ENCODE data around the gene GLIS1. TPM values are rescaled to one million over a fixed set of nuclear protein-coding genes. Genes with fewer than 3 reads are reported as not detected.
A peak's percentile ranks its signal among the peaks of the same experiment; 100 is the strongest.
"Not testable (repeated sequence)": the region's sequence is repeated elsewhere in the genome, so short reads cannot be mapped to it uniquely, and the experiment has no call there.

The GLIS1 gene
- total RNA-seq, 1 donor, result 2.9 TPM

DNA sequence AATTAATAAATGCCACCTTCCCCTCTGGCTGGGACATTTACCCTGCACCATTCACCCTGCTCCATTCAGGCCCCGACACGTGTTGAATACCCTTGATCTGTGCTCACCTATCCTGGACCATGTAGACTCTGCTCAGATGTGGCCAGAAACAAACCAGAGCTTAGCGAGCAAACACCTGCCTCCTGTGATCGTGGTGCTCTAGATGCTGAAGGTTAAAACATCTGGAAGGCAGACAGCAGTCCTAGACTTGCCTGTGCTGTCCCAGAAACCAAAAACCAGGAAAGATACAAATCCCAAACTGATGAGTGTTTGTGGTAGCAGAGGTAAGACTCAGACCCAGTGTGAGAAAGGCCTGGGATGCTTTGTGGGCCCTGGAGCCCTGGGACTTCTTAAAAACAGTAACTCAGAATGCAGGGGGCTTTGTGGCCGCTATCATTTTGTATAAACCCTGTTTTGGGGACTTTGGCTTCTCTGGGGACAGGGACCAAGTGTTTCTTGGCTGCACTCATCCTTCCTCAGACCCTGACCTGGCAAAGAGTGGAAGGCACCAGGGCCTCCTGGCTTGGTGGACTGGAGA lies 180.1 kb downstream of the GLIS1 start:
- no peak for TF ChIP-seq CTCF (IDR thresholded peaks at IDR 0.05; ENCODE audit: extremely low read depth, low read depth, low read length)
- no peak for DNase-seq (ENCODE audit: insufficient read length, low spot score, missing footprints)
- Histone ChIP-seq H2AFZ (ENCODE audit: low read length) (no peak overlapping the region), H3K4me2 (ENCODE audit: insufficient read depth, low read length) (no peak overlapping the region), H3K36me3 (ENCODE audit: insufficient read depth, low read length) (no peaks in the 10 kb centered on the region), H3K27ac (ENCODE audit: low read depth, low read length) (no peak overlapping the region), H3K4me3 (ENCODE audit: insufficient read depth, low read length) (no peak overlapping the region), H3K9me3 (ENCODE audit: low read depth, low read length) (no peaks in the 10 kb centered on the region), H3K27me3 (ENCODE audit: insufficient read depth, low read length) (no peaks in the 10 kb centered on the region), H3K4me1 (ENCODE audit: insufficient read depth, low read length) (no peaks in the 10 kb centered on the region), H4K20me1 (ENCODE audit: insufficient read depth, low read length) (peaks cover 69% of the 10 kb centered on the region), H3K79me2 (ENCODE audit: insufficient read depth, low read length) (no peaks in the 10 kb centered on the region)

- Histone ChIP-seq H3K9me3 (ENCODE audit: low read depth, low read length) (no peaks in the 10 kb centered on the region), H4K20me1 (ENCODE audit: insufficient read depth, low read length) (peaks cover 71% of the 10 kb centered on the region), H3K4me3 (ENCODE audit: insufficient read depth, low read length) (no peak overlapping the region), H2AFZ (ENCODE audit: low read length) (no peak overlapping the region), H3K27ac (ENCODE audit: low read depth, low read length) (no peak overlapping the region), H3K79me2 (ENCODE audit: insufficient read depth, low read length) (no peaks in the 10 kb centered on the region), H3K4me1 (ENCODE audit: insufficient read depth, low read length) (no peaks in the 10 kb centered on the region), H3K36me3 (ENCODE audit: insufficient read depth, low read length) (no peaks in the 10 kb centered on the region), H3K27me3 (ENCODE audit: insufficient read depth, low read length) (no peaks in the 10 kb centered on the region), H3K4me2 (ENCODE audit: insufficient read depth, low read length) (no peak overlapping the region)
- DNase-seq (ENCODE audit: insufficient read length, low spot score, missing footprints), result no peak
- TF ChIP-seq CTCF (IDR thresholded peaks at IDR 0.05; ENCODE audit: extremely low read depth, low read depth, low read length), result no peak
Measured at GRCh38 chr1:53557830-53558738, 180.9 kb downstream of the GLIS1 start.

DNA sequence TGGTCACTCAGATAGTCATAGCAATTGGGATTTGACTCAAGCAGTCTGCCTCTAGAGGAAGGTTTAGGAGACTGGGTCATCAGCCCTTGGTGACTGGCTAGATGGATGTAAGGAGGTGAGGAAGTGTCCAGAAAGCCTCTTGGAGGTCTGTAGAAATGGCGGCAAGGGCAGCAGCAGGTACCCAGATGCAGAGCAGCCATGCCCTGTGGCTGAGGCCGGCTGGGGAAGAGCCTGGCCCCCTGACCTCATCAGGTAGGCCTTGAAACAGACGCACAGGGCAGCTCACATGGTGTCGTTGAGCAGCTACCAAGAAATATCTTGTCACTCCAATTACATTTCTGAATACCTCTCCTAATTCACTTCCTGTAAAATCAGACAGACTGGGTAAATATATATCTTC lies 181.6 kb downstream of the GLIS1 start:
- no peaks in the 10 kb centered on the region for H3K9me3 ChIP-seq (ENCODE audit: low read depth, low read length)
- H3K27ac ChIP-seq (ENCODE audit: low read depth, low read length), result no peak overlapping the region
- no peaks in the 10 kb centered on the region for H3K27me3 ChIP-seq (ENCODE audit: insufficient read depth, low read length)
- peak; percentile 15 for TF ChIP-seq CTCF (IDR thresholded peaks at IDR 0.05; ENCODE audit: extremely low read depth, low read depth, low read length)
- H4K20me1 ChIP-seq (ENCODE audit: insufficient read depth, low read length), result peaks cover 64% of the 10 kb centered on the region
- no peaks in the 10 kb centered on the region for H3K79me2 ChIP-seq (ENCODE audit: insufficient read depth, low read length)
- H3K4me3 ChIP-seq (ENCODE audit: insufficient read depth, low read length), result no peak overlapping the region
- no peak overlapping the region for H3K4me2 ChIP-seq (ENCODE audit: insufficient read depth, low read length)
- no peak for DNase-seq (ENCODE audit: insufficient read length, low spot score, missing footprints)
- H2AFZ ChIP-seq (ENCODE audit: low read length), result no peak overlapping the region
- H3K36me3 ChIP-seq (ENCODE audit: insufficient read depth, low read length), result no peaks in the 10 kb centered on the region
- H3K4me1 ChIP-seq (ENCODE audit: insufficient read depth, low read length), result no peaks in the 10 kb centered on the region

DNA sequence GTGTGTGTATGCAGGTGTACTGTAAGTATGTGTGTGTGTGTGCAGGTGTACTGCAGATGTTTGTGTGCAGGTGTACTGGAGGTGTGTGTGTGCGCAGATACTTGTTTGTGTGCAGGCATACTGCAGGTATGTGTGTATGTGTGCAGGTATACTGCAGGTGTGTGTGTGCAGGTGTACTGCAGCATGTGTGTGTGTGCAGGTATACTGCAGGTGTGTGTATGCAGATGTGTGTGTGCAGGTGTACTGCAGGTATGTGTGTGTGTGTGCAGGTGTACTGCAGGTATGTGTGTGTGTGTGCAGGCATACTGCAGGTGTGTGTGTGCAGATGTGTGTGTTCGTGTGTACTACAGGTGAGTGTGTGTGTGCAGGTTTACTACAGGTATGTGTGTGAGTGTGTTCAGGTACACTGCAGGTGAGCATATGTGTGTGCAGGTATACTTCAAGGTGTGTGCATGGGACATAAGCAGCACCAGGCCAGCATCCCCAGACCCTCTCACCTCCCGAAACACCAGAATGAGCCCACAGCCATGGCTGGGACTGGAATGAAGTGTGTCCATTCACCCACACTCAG lies 182.2 kb downstream of the GLIS1 start:
- H4K20me1 ChIP-seq (ENCODE audit: insufficient read depth, low read length), result peaks cover 60% of the 10 kb centered on the region
- no peak overlapping the region for H3K27ac ChIP-seq (ENCODE audit: low read depth, low read length)
- no peak overlapping the region for H3K4me3 ChIP-seq (ENCODE audit: insufficient read depth, low read length)
- no peak overlapping the region for H3K4me2 ChIP-seq (ENCODE audit: insufficient read depth, low read length)
- no peaks in the 10 kb centered on the region for H3K4me1 ChIP-seq (ENCODE audit: insufficient read depth, low read length)
- H2AFZ ChIP-seq (ENCODE audit: low read length), result no peak overlapping the region
- H3K9me3 ChIP-seq (ENCODE audit: low read depth, low read length), result no peaks in the 10 kb centered on the region
- H3K79me2 ChIP-seq (ENCODE audit: insufficient read depth, low read length), result no peaks in the 10 kb centered on the region
- no peak for DNase-seq (ENCODE audit: insufficient read length, low spot score, missing footprints)
- no peaks in the 10 kb centered on the region for H3K36me3 ChIP-seq (ENCODE audit: insufficient read depth, low read length)
- H3K27me3 ChIP-seq (ENCODE audit: insufficient read depth, low read length), result no peaks in the 10 kb centered on the region
- TF ChIP-seq CTCF (IDR thresholded peaks at IDR 0.05; ENCODE audit: extremely low read depth, low read depth, low read length), result no peak

- not testable (repeated sequence) for H2AFZ ChIP-seq (ENCODE audit: low read length); H3K9me3 ChIP-seq (ENCODE audit: low read depth, low read length); H3K27me3 ChIP-seq (ENCODE audit: insufficient read depth, low read length); DNase-seq (ENCODE audit: insufficient read length, low spot score, missing footprints); H3K4me1 ChIP-seq (ENCODE audit: insufficient read depth, low read length); H3K4me2 ChIP-seq (ENCODE audit: insufficient read depth, low read length); H3K36me3 ChIP-seq (ENCODE audit: insufficient read depth, low read length); H3K27ac ChIP-seq (ENCODE audit: low read depth, low read length); H3K79me2 ChIP-seq (ENCODE audit: insufficient read depth, low read length); H3K4me3 ChIP-seq (ENCODE audit: insufficient read depth, low read length)
- peaks cover 58% of the 10 kb centered on the region for H4K20me1 ChIP-seq (ENCODE audit: insufficient read depth, low read length)
Measured at GRCh38 chr1:53555620-53556326, 183.2 kb downstream of the GLIS1 start.

Measured in osteoblast (primary cell).